Endodermal cell (in vitro differentiated cells): ENCODE measurements around the gene TRIL. TPM values are rescaled to one million over a fixed set of nuclear protein-coding genes. Genes with fewer than 3 reads are reported as not detected.

Source experiments
- DNase-seq: peaks from one replicate; pipeline ENCODE4 v3.0.0-alpha.2; 2017
- H3K27ac ChIP-seq: 2 replicates; pipeline ENCODE4 v1.5.1; 2013; ENCODE audit warnings: mild to moderate bottlenecking, low read depth, low read length, moderate library complexity
- H3K27me3 ChIP-seq: 2 replicates; pipeline ENCODE4 v1.6.1; 2013; ENCODE audit warnings: mild to moderate bottlenecking, low read length, moderate library complexity; ENCODE audit not compliant: insufficient read depth, control insufficient read depth, poor library complexity, severe bottlenecking
- H3K36me3 ChIP-seq: 2 replicates; pipeline ENCODE4 v1.7.0; 2013; ENCODE audit warnings: mild to moderate bottlenecking, low read length, moderate library complexity; ENCODE audit not compliant: control insufficient read depth, insufficient read depth
- H3K4me1 ChIP-seq: one replicate; pipeline ENCODE4 v1.7.0; 2013; ENCODE audit warnings: low read length; ENCODE audit not compliant: control insufficient read depth, insufficient read depth
- H3K4me3 ChIP-seq: 2 replicates; pipeline ENCODE4 v1.5.1; 2013; ENCODE audit warnings: mild to moderate bottlenecking, low read length, moderate library complexity
- H3K9ac ChIP-seq: 2 replicates; pipeline ENCODE4 v1.6.1; 2013; ENCODE audit warnings: mild to moderate bottlenecking, low read length, moderate library complexity; ENCODE audit not compliant: poor library complexity, severe bottlenecking; ENCODE audit errors: extremely low read depth
- H3K9me3 ChIP-seq: 2 replicates; pipeline ENCODE4 v1.6.1; 2013; ENCODE audit warnings: mild to moderate bottlenecking, low read length, moderate library complexity; ENCODE audit not compliant: control insufficient read depth
- H3K27ac Mint-ChIP-seq: 2 replicates; pipeline ENCODE4 v1.8.0; 2020; ENCODE audit warnings: mixed read lengths
- H3K27me3 Mint-ChIP-seq: 2 replicates; pipeline ENCODE4 v1.8.0; 2021; ENCODE audit warnings: mild to moderate bottlenecking, mixed read lengths; ENCODE audit not compliant: insufficient read depth
- H3K36me3 Mint-ChIP-seq: 2 replicates; pipeline ENCODE4 v1.8.0; 2020; ENCODE audit warnings: low read depth, mixed read lengths
- H3K4me1 Mint-ChIP-seq: 2 replicates; pipeline ENCODE4 v1.8.0; 2020; ENCODE audit warnings: mixed read lengths
- H3K4me3 Mint-ChIP-seq: 2 replicates; pipeline ENCODE4 v1.8.0; 2020; ENCODE audit warnings: mild to moderate bottlenecking, moderate library complexity, mixed read lengths
- H3K9me3 Mint-ChIP-seq: 2 replicates; pipeline ENCODE4 v1.8.0; 2020; ENCODE audit warnings: mild to moderate bottlenecking, mixed read lengths
- CTCF ChIP-seq: fragments of 200-600 bp; sonication (generic); conservative IDR thresholded peaks from 2 replicates; pipeline ENCODE4 v1.5.0; 2021; ENCODE audit warnings: antibody characterized with exemption, mild to moderate bottlenecking
- WGBS, 2 experiments: methylation state at CpG; one replicate each; pipeline versions ENCODE4 v1.1.5 to v1.1.7; 2013; ENCODE audit warnings: missing lambda C conversion rate in 2 of 2, mixed read lengths in 1 of 2; ENCODE audit not compliant: insufficient coverage in 1 of 2, insufficient read length in 1 of 2; 5-methylcytosine and 5-hydroxymethylcytosine counted together
- total RNA-seq, 2 donors: library from RNA; stranded (reverse); fragmentation: NEBNext Ultra II Directional in 1 of 2; extraction: Animal tissue kit (Norgen Biotek cat#: 25700) in 1 of 2; gene quantifications; 2 replicates in 1 of 2; 3 replicates in 1 of 2; pipeline ENCODE4 v1.2.1, GENCODE V29; 2021

TRIL gene
- total RNA-seq, 2 donors from 2014 or later, result 1.6 to 3.3 TPM

GRCh38 chr7:28939844-28940544, 18.1 kb downstream of the TRIL start:
- no peak for DNase-seq
- H3K36me3 ChIP-seq, result no peaks in the 10 kb centered on the region
- Mint-ChIP-seq H3K27ac (no peak overlapping the region), H3K36me3 (no peaks in the 10 kb centered on the region), H3K27me3 (peaks cover 1% of the 10 kb centered on the region), H3K4me1 (peaks cover 9% of the 10 kb centered on the region), H3K4me3 (no peak overlapping the region), H3K9me3 (peaks cover 4% of the 10 kb centered on the region)
- TF ChIP-seq CTCF, result no peak
- no peak overlapping the region for H3K9ac ChIP-seq
- H3K4me3 ChIP-seq, result no peak overlapping the region
- no peak overlapping the region for H3K27ac ChIP-seq
- peaks cover 8% of the 10 kb centered on the region for H3K4me1 ChIP-seq
- H3K27me3 ChIP-seq, result no peaks in the 10 kb centered on the region
- H3K9me3 ChIP-seq, result no peaks in the 10 kb centered on the region
- WGBS, 2 experiments, result 93% methylated on average over 5 to 7 of the region's 7 CpGs

DNA sequence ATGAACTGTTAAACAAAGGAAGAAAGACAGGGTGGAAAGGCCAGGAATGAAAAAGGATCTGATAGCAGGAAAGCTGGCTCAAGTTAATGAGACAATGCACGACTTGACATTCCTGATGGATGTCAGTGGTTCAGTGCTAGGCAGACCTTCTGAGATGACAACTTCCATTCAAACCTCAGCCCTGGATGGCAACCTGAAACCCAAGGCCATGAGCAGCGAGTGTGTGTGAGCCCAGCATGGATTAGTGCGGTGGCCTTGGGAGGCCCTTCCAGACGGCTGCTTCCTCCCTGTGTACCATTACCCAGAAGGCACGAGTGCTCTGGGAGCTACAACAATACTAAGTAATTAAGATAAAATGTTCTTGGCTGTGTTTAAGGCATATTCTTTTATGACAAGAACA, 18.8 kb downstream of the TRIL start:
- Histone ChIP-seq H3K4me3 (no peak overlapping the region), H3K9ac (no peak overlapping the region), H3K9me3 (peaks cover 4% of the 10 kb centered on the region), H3K36me3 (no peaks in the 10 kb centered on the region), H3K27ac (no peak overlapping the region), H3K4me1 (peaks cover 8% of the 10 kb centered on the region), H3K27me3 (no peaks in the 10 kb centered on the region)
- no peak overlapping the region for H3K4me3 Mint-ChIP-seq
- no peaks in the 10 kb centered on the region for H3K36me3 Mint-ChIP-seq
- no peak overlapping the region for H3K27ac Mint-ChIP-seq
- 76 to 78% methylated on average over 1 to 4 of the region's 5 CpGs for WGBS, 2 experiments
- DNase-seq, result no peak
- peaks cover 10% of the 10 kb centered on the region for H3K4me1 Mint-ChIP-seq
- H3K9me3 Mint-ChIP-seq, result peaks cover 8% of the 10 kb centered on the region
- peaks cover 1% of the 10 kb centered on the region for H3K27me3 Mint-ChIP-seq
- TF ChIP-seq CTCF, result no peak

- DNase-seq, result no peak
- Histone ChIP-seq H3K27me3 (no peaks in the 10 kb centered on the region), H3K36me3 (no peaks in the 10 kb centered on the region), H3K9ac (no peak overlapping the region), H3K4me3 (no peak overlapping the region), H3K9me3 (peaks cover 4% of the 10 kb centered on the region), H3K27ac (no peak overlapping the region), H3K4me1 (peaks cover 16% of the 10 kb centered on the region)
- Mint-ChIP-seq H3K27ac (no peak overlapping the region), H3K4me3 (no peak overlapping the region), H3K27me3 (peaks cover 1% of the 10 kb centered on the region), H3K36me3 (no peaks in the 10 kb centered on the region), H3K9me3 (peaks cover 10% of the 10 kb centered on the region), H3K4me1 (peaks cover 19% of the 10 kb centered on the region)
- WGBS, 2 experiments, result 94 to 96% methylated on average over 5 to 7 of the region's 7 CpGs
- TF ChIP-seq CTCF, result no peak
Measured at GRCh38 chr7:28937619-28938018, 20.5 kb downstream of the TRIL start.
